Measurements from ENCODE around the gene BCL2L12. TPM values are rescaled to one million over a fixed set of nuclear protein-coding genes. Genes with fewer than 3 reads are reported as not detected.

BCL2L12 gene
- total RNA-seq, 1 donor from 2014 or later: 18.6 TPM

DNA sequence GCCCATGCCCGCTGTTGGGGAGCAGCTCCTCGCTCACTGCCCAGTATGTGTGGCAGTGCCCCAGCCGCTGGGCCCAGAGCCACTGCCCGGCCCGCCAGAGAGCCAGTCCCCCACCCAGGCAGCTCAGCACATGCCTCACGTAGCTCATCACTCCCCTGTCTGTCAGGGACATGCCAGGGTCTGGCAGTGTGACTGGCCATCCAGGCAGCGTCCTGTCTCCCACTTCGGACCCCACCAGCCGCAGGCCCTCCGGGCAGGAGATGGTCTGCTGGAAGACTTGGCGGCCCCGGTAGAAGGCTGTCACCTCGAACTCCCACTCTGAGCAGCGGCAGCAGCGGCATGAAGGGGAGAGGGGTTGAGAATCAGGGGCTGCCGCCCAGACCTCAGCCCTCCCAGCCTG, 3.7 kb upstream of the BCL2L12 start:
- no peak for DNase-seq (ENCODE audit: extremely low read depth, low read depth, low spot score)

DNA sequence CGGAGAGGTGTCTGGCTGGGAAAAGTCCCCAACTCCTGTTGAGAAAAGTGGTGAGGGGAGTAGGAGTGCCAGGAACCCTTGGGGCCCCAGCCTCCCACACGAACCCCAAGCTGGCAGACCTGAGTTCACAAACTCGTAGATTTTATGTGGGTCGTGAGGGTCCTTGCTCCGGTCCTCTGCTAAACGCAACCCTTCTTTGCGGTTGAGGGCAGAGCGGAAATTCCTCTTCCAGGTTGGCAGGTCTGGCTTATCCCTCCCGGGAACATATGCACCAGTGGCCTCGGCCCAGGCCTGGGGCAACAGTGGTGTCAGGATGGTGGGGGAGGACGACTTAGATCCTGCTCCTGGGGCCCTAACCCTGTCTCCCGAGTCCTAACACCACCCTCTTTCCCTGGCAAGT, 2.5 kb upstream of the BCL2L12 start:
- no peak for DNase-seq (ENCODE audit: extremely low read depth, low read depth, low spot score)

DNA sequence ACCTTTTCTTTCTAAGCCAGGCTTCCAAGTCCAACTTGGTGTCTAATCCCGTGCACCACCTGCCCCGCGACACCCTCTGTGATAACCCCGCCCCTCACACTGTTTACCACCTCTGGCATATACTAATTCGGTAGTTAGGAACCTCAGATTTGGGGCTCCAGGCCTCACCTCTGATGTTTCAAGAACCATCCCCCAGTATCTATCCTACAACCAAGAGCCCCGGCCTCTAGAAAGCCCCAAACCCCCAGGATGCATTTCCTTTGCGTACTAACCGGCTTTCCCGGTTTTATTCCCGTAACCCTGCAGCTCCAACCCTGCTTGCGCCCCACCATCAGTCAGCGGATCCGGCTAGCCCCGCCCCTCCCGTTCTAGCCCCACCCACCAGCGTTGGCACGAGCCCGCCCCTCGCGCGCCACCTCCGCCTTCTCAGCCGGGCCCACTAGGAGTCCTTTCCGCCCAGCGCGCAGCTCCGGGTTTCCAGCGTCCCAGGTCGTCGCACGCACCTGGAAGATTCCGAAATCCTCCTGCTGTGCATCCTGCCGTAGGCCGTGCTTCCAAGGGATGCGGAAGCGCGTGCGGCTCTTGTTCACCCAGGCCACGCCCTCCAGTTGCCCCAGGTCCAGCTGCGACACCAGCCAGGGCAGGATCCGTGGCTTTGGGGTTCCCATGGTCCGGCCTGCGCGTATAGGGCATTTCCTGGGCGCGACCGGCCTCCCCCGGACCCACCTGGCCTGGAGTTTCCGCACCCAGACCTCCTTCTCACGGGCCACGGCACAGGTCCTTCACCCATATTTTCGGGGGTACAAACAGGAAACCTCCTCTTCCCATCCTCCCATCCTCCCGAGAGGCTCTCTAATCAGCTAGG, 1.3 kb upstream of the BCL2L12 start:
- DNase-seq (ENCODE audit: extremely low read depth, low read depth, low spot score): no peak

GRCh38 chr19:49665036-49665350, 740 bp upstream of the BCL2L12 start:
- DNase-seq (ENCODE audit: extremely low read depth, low read depth, low spot score): no peak

- no peak for DNase-seq (ENCODE audit: extremely low read depth, low read depth, low spot score)
Measured at GRCh38 chr19:49666120-49666444, 349 bp downstream of the BCL2L12 start.

DNA sequence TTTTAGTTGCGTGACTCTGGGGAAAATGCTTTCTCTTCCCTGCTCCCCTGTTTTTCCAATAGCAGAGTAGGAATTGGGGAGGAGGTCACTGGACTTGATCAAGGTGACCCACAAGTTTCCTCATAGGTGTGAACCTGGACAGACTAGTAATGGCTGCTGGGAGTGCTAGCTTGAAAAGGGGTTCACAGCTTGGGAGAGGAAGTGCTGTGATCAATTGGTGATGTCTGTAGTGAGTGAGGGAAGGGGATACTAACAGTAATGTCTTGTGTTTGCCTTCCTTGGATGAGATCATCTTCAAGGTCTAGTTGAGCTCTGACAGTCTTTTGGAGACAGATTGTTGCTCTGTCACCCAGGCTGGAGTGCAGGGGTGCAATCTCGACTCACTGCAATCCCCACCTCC, 1.7 kb downstream of the BCL2L12 start:
- no peak for DNase-seq (ENCODE audit: extremely low read depth, low read depth, low spot score)

GRCh38 chr19:49669516-49669915, 3.8 kb downstream of the BCL2L12 start:
- no peak for DNase-seq (ENCODE audit: extremely low read depth, low read depth, low spot score)

GRCh38 chr19:49672131-49672919, 6.6 kb downstream of the BCL2L12 start:
- DNase-seq (ENCODE audit: extremely low read depth, low read depth, low spot score): no peak

GRCh38 chr19:49676136-49676783, 10.5 kb downstream of the BCL2L12 start:
- DNase-seq (ENCODE audit: extremely low read depth, low read depth, low spot score): peak; percentile 95

DNA sequence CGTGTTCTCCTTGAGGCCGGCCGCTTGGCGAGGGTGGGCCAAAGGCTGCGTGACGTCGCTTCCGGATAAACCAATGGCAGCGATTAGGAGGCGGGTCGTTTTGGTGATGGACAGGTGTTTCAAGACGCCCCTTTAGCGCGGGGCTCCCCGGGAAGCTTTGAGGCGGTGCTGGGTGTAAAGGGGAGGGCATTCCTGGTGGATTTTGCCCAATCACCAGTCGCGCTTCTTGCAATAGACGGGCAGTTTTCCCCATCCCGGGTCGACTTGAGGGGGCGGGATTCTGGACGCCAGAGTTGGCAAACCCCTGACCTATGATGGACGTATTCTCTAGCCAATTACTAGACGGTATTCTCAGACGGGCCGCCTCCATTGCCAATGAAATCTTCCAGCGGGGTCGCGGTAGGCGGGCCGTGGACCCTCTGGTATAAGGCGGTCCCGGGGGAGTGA, 11.1 kb downstream of the BCL2L12 start:
- peak; percentile 99 for DNase-seq (ENCODE audit: extremely low read depth, low read depth, low spot score)

DNA sequence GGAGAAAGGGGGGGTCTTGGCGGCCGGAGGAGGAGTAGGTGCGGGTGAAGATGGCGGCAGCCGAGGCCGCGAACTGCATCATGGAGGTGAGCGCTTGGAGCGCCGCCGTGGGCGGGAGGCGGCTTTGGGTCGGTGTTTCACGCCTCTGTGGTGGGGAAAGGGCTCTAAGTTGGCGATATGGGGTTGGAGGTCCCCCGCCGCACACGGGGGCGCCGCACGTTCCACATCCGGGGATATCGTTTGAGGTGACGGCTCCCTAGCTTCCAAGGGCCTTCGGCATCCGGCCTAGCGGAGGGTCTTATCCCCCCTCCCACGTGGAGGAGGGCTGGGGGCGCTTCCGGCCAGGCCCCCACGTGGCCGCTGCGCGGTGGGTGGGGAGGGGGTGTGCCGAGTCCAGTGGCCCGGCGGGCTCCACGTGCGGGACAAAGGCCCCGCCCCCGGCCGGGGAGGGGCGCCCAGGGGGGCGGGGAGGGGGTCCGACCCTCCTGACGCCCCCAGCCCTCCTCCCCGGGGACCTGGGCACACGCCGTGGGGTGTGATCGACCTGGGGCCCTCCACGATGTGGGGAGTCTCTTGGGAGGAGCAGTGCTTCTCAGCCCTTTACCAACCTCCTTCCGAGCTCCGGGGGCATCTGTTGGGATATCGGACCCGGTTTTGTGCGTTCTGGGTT, 11.6 kb downstream of the BCL2L12 start, which contains the start of gene PRMT1:
Gene PRMT1 (plus strand): TSS at position 41 of the 670 bp plus-strand sequence. CDS start 10 bp downstream, at position 51.
- no peak for DNase-seq (ENCODE audit: extremely low read depth, low read depth, low spot score)

DNA sequence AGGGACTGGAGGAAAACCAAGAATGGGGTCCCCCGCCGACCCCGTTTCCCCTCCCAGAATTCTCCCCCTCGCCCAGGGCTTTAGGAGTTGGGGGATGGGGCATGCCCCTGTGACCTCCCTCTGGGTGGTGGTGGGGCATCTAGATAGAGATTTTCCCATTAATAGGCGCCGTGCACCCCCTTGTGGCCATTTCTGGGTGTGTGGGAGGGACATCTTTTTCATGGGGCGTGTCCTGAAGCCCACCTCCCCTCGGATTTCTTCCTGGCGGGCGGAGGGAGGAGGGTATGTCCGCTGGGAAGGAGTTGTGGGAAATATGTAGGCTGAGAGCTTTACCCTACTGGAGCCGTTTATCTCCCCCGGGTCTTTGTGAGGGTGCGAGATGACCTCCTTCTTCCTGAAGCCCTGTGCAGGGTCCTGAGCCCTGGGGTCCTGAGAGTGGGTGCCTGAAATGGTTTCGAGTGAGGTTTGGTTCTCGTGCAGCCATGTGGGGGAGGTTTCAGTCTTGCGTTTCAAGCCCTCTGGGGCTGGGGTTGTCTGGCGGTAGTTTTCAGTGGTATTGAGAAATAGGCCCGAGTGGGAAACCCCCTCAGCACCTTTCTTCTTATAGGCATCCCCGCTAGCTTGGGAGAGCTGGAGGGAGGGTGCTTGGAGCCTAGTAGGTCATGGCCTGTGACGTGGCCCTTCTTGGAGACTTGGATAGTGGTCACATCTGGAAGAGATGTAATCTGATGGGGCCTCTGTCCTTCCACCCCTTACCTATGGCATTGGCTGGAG, 12.4 kb downstream of the BCL2L12 start:
- no peak for DNase-seq (ENCODE audit: extremely low read depth, low read depth, low spot score)

- DNase-seq (ENCODE audit: extremely low read depth, low read depth, low spot score): no peak
Measured at GRCh38 chr19:49678985-49679770, 13.4 kb downstream of the BCL2L12 start.

GRCh38 chr19:49679771-49680413, 14.2 kb downstream of the BCL2L12 start:
- no peak for DNase-seq (ENCODE audit: extremely low read depth, low read depth, low spot score)

DNA sequence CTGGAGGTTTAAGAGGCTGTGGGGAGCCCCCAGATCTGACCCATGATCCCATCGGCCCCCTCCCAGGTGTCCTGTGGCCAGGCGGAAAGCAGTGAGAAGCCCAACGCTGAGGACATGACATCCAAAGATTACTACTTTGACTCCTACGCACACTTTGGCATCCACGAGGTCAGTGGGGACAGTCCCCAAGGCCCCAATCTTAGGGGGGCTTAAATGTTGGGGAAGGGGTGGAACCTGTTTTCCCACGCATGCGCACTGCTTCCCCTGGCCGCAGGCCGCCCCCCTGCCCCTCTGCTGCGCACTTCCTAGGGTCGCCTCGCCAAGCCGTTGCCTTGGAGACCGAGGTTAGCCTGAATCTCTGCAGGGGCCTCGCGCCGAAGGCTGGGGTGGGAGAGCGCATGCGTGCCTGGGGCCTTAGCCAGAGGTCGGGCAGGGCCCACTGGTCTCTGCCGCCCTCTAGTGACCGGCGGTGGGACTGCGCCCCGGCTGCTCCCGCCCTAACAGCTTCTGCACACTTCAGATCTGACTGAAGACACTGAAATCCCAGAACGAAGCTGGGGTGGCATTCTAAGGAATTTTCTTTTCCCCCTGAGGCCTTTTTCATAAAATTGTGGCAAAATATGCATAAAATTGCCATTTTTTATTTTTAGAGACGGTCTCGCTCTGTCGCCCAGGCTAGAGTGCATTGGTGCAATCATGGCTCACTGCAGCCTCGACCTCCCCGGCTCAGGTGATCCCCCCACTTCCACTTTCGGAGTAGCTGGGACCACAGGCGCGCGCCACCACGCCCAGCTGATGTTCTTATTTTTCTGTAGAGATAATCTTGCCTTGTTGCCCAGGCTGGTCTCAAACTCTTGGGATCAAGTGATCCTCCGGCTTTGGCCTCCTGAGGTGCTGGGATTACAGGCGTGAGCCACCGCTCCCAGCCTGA, 15.0 kb downstream of the BCL2L12 start:
- no peak for DNase-seq (ENCODE audit: extremely low read depth, low read depth, low spot score)

- DNase-seq (ENCODE audit: extremely low read depth, low read depth, low spot score): no peak
Measured at GRCh38 chr19:49681830-49682229, 16.1 kb downstream of the BCL2L12 start.

DNA sequence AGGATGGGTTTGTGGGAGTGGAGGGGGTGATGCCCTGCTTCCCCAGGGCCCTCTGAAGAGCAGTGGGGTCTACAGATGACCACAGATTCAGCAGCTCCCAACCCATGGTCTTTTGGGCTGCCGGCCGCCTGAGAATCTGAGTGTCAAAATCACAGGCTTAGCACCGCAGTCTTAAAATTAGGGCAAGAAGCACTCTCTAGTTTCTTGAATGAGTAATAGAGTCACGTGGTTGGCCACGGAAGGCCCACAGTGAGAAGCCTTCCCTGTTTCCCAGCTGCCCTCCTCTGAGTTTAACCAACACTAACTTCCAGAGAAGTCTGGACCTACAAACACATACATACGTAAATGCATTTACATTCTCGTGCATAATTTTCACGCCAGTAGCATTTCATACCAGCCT, 16.5 kb downstream of the BCL2L12 start:
- no peak for DNase-seq (ENCODE audit: extremely low read depth, low read depth, low spot score)

- DNase-seq (ENCODE audit: extremely low read depth, low read depth, low spot score): no peak
Measured at GRCh38 chr19:49683814-49684250, 18.1 kb downstream of the BCL2L12 start.

Measured in glomerular endothelial cell (primary cell).